GM12874 (cell line): Measurements from ENCODE around the gene TREM2.

Experiments
- TF ChIP-seq, protein P1 (sequence below): IDR thresholded peaks from 2 replicates; pipeline ENCODE4 v1.5.1; 2011; ENCODE audit warnings: low read depth, mild to moderate bottlenecking, control low read depth, low read length, moderate library complexity; ENCODE audit not compliant: insufficient read depth

Gene TREM2

DNA sequence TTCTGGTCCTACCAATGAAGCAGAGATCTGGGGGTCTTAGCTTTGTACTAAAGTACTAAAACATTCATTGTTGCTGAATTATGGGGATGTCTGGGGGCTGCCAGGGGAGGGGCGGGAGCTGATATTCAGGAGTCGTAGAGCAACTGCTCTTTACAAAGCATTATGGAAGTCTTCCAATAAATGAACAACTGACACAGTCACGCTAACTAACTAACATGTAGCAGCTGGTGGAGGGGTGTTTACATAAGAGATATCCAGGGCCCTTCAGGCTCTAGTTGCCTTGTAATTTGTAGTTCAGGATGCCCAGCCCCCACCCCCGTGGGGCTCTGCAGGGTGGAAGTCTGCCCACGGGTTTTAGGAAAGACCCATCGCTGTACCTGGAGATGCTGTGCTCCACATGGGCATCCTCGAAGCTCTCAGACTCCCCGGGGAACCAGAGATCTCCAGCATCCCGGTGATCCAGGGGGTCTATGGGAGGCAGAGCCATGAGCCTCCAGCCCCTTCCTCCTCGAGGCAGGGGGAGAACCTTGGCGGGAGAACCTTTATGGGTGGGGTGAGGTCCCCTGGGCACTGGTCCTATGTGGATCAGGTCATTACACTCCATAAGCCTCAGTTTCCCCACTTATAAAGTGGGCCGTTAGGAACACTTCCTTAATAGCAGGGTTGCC, 3.4 kb downstream of the TREM2 start:
- TF ChIP-seq, protein P1, sequence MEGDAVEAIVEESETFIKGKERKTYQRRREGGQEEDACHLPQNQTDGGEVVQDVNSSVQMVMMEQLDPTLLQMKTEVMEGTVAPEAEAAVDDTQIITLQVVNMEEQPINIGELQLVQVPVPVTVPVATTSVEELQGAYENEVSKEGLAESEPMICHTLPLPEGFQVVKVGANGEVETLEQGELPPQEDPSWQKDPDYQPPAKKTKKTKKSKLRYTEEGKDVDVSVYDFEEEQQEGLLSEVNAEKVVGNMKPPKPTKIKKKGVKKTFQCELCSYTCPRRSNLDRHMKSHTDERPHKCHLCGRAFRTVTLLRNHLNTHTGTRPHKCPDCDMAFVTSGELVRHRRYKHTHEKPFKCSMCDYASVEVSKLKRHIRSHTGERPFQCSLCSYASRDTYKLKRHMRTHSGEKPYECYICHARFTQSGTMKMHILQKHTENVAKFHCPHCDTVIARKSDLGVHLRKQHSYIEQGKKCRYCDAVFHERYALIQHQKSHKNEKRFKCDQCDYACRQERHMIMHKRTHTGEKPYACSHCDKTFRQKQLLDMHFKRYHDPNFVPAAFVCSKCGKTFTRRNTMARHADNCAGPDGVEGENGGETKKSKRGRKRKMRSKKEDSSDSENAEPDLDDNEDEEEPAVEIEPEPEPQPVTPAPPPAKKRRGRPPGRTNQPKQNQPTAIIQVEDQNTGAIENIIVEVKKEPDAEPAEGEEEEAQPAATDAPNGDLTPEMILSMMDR = no peak

DNA sequence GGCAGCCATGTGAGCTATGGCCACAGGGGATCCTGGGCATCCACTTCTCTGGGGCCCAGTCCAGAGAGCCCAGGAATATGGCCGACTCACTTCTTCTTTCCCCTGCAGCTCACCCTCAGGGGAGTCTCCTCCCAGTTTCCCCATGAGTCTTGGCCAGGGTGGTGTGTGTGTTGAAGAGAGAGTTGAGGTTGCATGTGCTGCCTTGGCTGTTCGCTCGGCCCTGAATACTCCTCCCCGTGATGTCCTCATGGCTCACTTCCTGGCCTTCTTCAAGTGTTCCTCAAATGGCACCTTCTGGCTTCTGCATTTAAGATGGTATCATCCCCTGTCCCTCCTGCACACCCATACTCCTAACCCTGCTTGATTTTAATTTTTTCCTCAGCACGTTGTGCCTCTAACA, 5.6 kb downstream of the TREM2 start:
- TF ChIP-seq, protein P1 = no peak

DNA sequence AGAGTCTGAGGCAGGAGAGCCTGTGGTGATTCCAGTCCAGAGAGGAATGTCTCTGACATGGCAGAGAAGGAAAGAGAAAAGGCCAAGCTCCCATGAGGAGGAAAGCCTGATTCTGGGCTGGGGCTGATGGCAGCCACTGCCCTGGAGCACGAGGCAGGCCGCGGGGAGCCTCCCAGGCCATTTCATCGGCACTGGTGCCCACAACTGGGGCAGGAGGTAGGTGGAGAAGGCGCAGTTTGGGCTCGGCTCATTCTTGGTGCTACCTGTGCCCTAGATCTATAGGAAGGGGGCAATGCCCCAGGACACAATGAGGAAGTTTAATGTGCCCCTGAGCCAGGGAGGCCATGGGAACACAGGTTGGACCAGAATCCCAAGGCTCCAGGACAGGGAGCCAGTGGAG, 6.1 kb downstream of the TREM2 start:
- TF ChIP-seq, protein P1 = no peak

DNA sequence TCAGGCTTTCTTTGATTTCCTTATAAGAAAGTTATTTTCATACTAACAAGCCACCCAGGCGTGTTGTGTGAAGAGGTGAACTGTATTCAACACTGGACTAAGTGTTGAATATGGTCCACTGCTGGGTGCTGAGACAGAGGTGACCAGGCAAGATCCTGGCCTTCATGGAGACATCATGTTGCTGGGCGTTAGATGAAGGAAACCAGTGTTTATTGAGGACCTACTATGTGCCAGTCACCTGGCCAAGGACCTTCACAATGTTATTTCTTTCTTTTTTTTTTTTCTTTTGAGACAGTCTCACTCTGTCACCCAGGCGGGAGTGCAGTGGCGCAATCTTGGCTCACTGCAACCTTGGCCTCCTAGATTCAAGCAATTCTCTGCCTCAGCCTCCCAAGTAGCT, 6.9 kb downstream of the TREM2 start:
- TF ChIP-seq, protein P1 = no peak

DNA sequence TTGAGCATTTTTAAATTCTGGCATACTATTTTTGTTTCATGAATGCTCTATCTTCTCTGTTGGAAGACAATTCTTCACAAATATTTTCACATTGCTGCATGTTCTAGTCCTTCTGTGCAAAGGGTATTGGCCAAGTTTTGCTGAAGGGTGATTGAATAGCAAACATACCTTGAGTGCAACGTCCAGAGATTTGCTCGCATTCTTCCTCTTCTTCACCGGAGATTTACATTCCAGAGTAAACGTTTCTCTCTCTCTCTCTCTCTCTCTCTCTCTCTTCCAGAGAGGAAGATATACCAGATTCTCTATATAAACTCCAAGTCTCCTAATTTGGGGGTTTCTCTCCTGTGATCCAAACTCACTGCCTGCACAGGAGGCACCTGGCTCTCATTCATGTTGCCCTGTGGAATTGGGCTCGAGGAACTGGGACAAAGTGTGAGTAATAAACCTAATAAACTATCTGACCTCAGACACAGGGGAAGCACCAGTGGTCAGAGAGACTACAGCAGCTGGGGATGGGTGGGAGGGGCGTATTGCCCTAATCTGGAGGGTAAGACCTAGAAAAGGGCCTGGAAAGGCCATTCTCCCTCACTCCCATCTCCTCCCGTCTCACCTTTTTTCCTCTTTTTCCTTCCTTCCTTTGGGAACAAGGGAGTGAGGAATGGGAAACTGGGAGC, 7.6 kb downstream of the TREM2 start:
- TF ChIP-seq, protein P1 = no peak

DNA sequence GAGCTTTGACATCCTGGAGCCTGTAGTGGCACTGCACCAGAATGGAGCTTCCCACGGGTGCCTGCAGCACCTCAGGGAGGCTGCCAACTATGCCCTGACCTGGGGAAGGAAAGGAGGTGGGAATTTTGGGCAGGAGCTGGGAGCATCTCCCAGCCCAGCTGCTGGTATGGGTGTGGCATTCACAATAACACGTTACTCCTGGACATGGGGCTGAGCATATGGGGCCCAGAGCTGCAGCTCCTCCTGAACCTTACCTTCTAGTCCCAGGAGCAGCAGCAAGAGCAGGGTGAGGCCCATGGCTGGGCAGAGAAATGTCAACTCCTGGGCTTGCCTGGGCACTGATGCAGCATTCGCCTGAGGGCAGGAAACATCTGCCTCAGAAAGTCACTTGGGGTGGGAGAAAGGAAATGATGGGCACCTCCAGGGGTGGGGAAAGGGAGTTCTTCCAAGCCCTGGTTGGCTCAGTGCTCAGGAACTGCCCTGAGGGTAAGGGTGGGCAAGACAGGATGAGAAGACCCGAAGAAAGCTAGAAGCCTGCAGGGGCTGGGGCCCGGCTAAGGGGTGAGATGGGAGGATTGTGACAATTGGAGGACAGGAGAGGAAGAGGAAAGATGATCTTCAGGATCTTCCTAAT, 8.8 kb downstream of the TREM2 start, which contains the start of gene TREML1:
TREML1 (minus strand) TSS at position 356 of the 634 bp plus-strand sequence; CDS start at position 297, 59 bp downstream.
- TF ChIP-seq, protein P1 = no peak

DNA sequence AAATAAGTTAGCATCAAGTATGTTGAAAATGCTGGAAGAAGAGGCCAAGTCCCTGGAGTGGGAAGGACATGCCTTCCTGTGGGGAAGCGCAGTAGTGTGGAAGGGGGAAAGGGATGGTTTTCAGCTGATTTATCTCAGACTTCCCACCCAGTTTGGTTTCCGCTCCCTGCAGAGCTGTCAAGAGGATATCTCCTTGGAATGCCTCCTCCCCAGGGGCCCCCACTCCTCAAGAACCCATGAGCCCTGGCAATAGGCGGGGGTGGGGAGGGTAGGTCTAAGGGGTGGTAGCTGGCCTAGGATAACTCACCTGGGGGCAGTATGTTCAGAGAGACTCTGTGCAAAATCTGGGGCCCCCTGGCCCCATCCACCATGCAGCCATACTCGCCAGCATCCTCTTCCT, 9.5 kb downstream of the TREM2 start:
- TF ChIP-seq, protein P1 = no peak
